WTC11 (cell line): ENCODE results near the gene RASSF4. TPM values are rescaled to one million over a fixed set of nuclear protein-coding genes. Genes with fewer than 3 reads are reported as not detected.

Experiments used
- AR ChIP-seq: fragments of 250-450 bp; sonication (Bioruptor Pico); IDR thresholded peaks from 2 replicates; pipeline ENCODE4 v1.9.0; 2021; ENCODE audit warnings: mild to moderate bottlenecking
- CTCF ChIP-seq: fragments of 200-600 bp; IDR thresholded peaks from 2 replicates; pipeline ENCODE4 v1.8.0; 2022; ENCODE audit warnings: antibody characterized with exemption
- ELF4 ChIP-seq: sonication (generic); formaldehyde crosslinking; IDR thresholded peaks from 2 replicates; pipeline ENCODE4 v1.8.1; 2022; ENCODE audit warnings: low read depth, mild to moderate bottlenecking, moderate library complexity, missing genetic modification reagents
- FOXJ3 ChIP-seq: sonication (generic); formaldehyde crosslinking; IDR thresholded peaks from 2 replicates; pipeline ENCODE4 v1.9.0; 2021; ENCODE audit warnings: missing genetic modification reagents, mild to moderate bottlenecking, borderline replicate concordance
- GTF2I ChIP-seq: fragments of 250-450 bp; sonication (Bioruptor Pico); conservative IDR thresholded peaks from 2 replicates; pipeline ENCODE4 v1.4.0; 2021; ENCODE audit warnings: mild to moderate bottlenecking
- JAZF1 ChIP-seq: fragments of 250-450 bp; sonication (Bioruptor Pico); IDR thresholded peaks from 2 replicates; pipeline ENCODE4 v1.9.0; 2021; ENCODE audit warnings: moderate library complexity, mild to moderate bottlenecking, inconsistent platforms
- KAT7 ChIP-seq: sonication (generic); formaldehyde crosslinking; IDR thresholded peaks from 2 replicates; pipeline ENCODE4 v1.8.1; 2023; ENCODE audit warnings: missing genetic modification reagents, mild to moderate bottlenecking, borderline replicate concordance
- MYBL2 ChIP-seq: sonication (generic); formaldehyde crosslinking; IDR thresholded peaks from 2 replicates; pipeline ENCODE4 v1.8.1; 2023; ENCODE audit warnings: mild to moderate bottlenecking, moderate library complexity, missing genetic modification reagents
- NFATC4 ChIP-seq: fragments of 250-450 bp; sonication (Bioruptor Pico); IDR thresholded peaks from 2 replicates; pipeline ENCODE4 v1.9.0; 2021; ENCODE audit warnings: mild to moderate bottlenecking
- NFE2L1 ChIP-seq: sonication (generic); formaldehyde crosslinking; IDR thresholded peaks from 2 replicates; pipeline ENCODE4 v1.8.1; 2023; ENCODE audit warnings: missing genetic modification reagents
- NR2C2 ChIP-seq: sonication (generic); formaldehyde crosslinking; IDR thresholded peaks from 2 replicates; pipeline ENCODE4 v1.8.0; 2022; ENCODE audit warnings: mild to moderate bottlenecking, missing genetic modification reagents
- SMAD3 ChIP-seq: sonication (generic); formaldehyde crosslinking; IDR thresholded peaks from 2 replicates; pipeline ENCODE4 v1.8.0; 2022; ENCODE audit warnings: missing genetic modification reagents, mild to moderate bottlenecking, borderline replicate concordance
- TCF7 ChIP-seq: sonication (generic); formaldehyde crosslinking; IDR thresholded peaks from 2 replicates; pipeline ENCODE4 v1.8.0; 2022; ENCODE audit warnings: mild to moderate bottlenecking, low read depth, missing genetic modification reagents, moderate library complexity
- TEAD1 ChIP-seq: sonication (generic); formaldehyde crosslinking; IDR thresholded peaks from 2 replicates; pipeline ENCODE4 v1.8.0; 2022; ENCODE audit warnings: mild to moderate bottlenecking, missing genetic modification reagents
- ZBTB43 ChIP-seq: sonication (generic); formaldehyde crosslinking; IDR thresholded peaks from 2 replicates; pipeline ENCODE4 v1.8.1; 2023; ENCODE audit warnings: mild to moderate bottlenecking, missing genetic modification reagents
- ZNF219 ChIP-seq: sonication (generic); formaldehyde crosslinking; IDR thresholded peaks from 2 replicates; pipeline ENCODE4 v1.8.0; 2023; ENCODE audit warnings: missing genetic modification reagents, mild to moderate bottlenecking, borderline replicate concordance
- ZNF263 ChIP-seq: sonication (generic); formaldehyde crosslinking; IDR thresholded peaks from 2 replicates; pipeline ENCODE4 v1.8.1; 2022; ENCODE audit warnings: low read depth, mild to moderate bottlenecking, moderate library complexity, missing genetic modification reagents
- ZNF281 ChIP-seq: sonication (generic); formaldehyde crosslinking; IDR thresholded peaks from 2 replicates; pipeline ENCODE4 v1.8.0; 2023; ENCODE audit warnings: mild to moderate bottlenecking, missing genetic modification reagents
- ZNF317 ChIP-seq: sonication (generic); formaldehyde crosslinking; IDR thresholded peaks from 2 replicates; pipeline ENCODE4 v1.8.1; 2023; ENCODE audit warnings: low read depth, mild to moderate bottlenecking, moderate library complexity, missing genetic modification reagents, borderline replicate concordance
- ZNF416 ChIP-seq: fragments of 250-450 bp; sonication (Bioruptor Pico); IDR thresholded peaks from 2 replicates; pipeline ENCODE4 v1.9.0; 2021; ENCODE audit warnings: mild to moderate bottlenecking, inconsistent platforms
- ZNF512 ChIP-seq: sonication (generic); formaldehyde crosslinking; IDR thresholded peaks from 2 replicates; pipeline ENCODE4 v1.8.1; 2022; ENCODE audit warnings: missing genetic modification reagents, borderline replicate concordance
- ZSCAN18 ChIP-seq: fragments of 250-450 bp; sonication (Bioruptor Pico); IDR thresholded peaks from 2 replicates; pipeline ENCODE4 v2.1.2; 2022; ENCODE audit warnings: mild to moderate bottlenecking, moderate library complexity
- total RNA-seq: library from RNA; stranded (reverse); gene quantifications from 3 replicates; pipeline ENCODE4 v1.2.3, GENCODE V29; 2021
- TF ChIP-seq, protein P1 (sequence below): sonication (generic); formaldehyde crosslinking; IDR thresholded peaks from 2 replicates; pipeline ENCODE4 v1.8.0; 2023; ENCODE audit warnings: missing genetic modification reagents, mild to moderate bottlenecking, borderline replicate concordance

Gene RASSF4
- total RNA-seq, 1 experiment from 2014 or later: 15.7 TPM

- TF ChIP-seq MYBL2 (CRISPR knock-in tag): no peak
- peak; percentile 68; the same call in 1 of the 2 replicates for TF ChIP-seq NFE2L1 (CRISPR knock-in tag)
- TF ChIP-seq TCF7 (CRISPR knock-in tag): no peak
- no peak for TF ChIP-seq ELF4
- no peak for TF ChIP-seq AR (CRISPR knock-in tag)
- TF ChIP-seq KAT7 (CRISPR knock-in tag): no peak
- no peak for TF ChIP-seq NFATC4
- no peak for TF ChIP-seq FOXJ3 (CRISPR knock-in tag)
- TF ChIP-seq, protein P1, sequence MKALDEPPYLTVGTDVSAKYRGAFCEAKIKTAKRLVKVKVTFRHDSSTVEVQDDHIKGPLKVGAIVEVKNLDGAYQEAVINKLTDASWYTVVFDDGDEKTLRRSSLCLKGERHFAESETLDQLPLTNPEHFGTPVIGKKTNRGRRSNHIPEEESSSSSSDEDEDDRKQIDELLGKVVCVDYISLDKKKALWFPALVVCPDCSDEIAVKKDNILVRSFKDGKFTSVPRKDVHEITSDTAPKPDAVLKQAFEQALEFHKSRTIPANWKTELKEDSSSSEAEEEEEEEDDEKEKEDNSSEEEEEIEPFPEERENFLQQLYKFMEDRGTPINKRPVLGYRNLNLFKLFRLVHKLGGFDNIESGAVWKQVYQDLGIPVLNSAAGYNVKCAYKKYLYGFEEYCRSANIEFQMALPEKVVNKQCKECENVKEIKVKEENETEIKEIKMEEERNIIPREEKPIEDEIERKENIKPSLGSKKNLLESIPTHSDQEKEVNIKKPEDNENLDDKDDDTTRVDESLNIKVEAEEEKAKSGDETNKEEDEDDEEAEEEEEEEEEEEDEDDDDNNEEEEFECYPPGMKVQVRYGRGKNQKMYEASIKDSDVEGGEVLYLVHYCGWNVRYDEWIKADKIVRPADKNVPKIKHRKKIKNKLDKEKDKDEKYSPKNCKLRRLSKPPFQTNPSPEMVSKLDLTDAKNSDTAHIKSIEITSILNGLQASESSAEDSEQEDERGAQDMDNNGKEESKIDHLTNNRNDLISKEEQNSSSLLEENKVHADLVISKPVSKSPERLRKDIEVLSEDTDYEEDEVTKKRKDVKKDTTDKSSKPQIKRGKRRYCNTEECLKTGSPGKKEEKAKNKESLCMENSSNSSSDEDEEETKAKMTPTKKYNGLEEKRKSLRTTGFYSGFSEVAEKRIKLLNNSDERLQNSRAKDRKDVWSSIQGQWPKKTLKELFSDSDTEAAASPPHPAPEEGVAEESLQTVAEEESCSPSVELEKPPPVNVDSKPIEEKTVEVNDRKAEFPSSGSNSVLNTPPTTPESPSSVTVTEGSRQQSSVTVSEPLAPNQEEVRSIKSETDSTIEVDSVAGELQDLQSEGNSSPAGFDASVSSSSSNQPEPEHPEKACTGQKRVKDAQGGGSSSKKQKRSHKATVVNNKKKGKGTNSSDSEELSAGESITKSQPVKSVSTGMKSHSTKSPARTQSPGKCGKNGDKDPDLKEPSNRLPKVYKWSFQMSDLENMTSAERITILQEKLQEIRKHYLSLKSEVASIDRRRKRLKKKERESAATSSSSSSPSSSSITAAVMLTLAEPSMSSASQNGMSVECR: peak; percentile 69; the same call in 1 of the 2 replicates
- TF ChIP-seq ZNF219 (CRISPR knock-in tag): no peak
- no peak for TF ChIP-seq NR2C2 (CRISPR knock-in tag)
- no peak for TF ChIP-seq ZNF512 (CRISPR knock-in tag)
- no peak for TF ChIP-seq JAZF1 (CRISPR knock-in tag)
- TF ChIP-seq CTCF: peak; percentile 26
- peak; percentile 88; the same call in 1 of the 2 replicates for TF ChIP-seq SMAD3 (CRISPR knock-in tag)
- no peak for TF ChIP-seq ZBTB43 (CRISPR knock-in tag)
- no peak for TF ChIP-seq GTF2I (CRISPR knock-in tag)
- TF ChIP-seq ZSCAN18 (CRISPR knock-in tag): no peak
- no peak for TF ChIP-seq ZNF416 (CRISPR knock-in tag)
- no peak for TF ChIP-seq ZNF263
- TF ChIP-seq ZNF281 (CRISPR knock-in tag): 0 out of 2 replicates have a peak, but pooled peaks have one; percentile 80
- no peak for TF ChIP-seq ZNF317 (CRISPR knock-in tag)
- no peak for TF ChIP-seq TEAD1 (CRISPR knock-in tag)
These were observed 34.4 kb upstream of the RASSF4 start (continued) for GRCh38 chr10:44925224-44925623.
